Spleen (tissue), 11 donors: Measurements from ENCODE around the gene ERBB2. TPM values are rescaled to one million over a fixed set of nuclear protein-coding genes. Genes with fewer than 3 reads are reported as not detected.

Experiments
- DNase-seq: peaks from one replicate; pipeline ENCODE4 v3.0.0-alpha.2; 2020
- H3K27ac ChIP-seq, 8 donors: fragments of 200-600 bp; sonication (generic) in 7 of 8; 1 replicate in 4 of 8; 2 replicates in 4 of 8; pipeline versions ENCODE4 v1.5.0 to v1.8.0; 2016 to 2021; ENCODE audit warnings: inconsistent platforms in 4 of 8, mild to moderate bottlenecking in 4 of 8, moderate library complexity in 1 of 8
- H3K27me3 ChIP-seq, 7 donors: fragments of 200-600 bp; sonication (generic) in 6 of 7; replicated peaks in 1 of 7; 1 replicate in 4 of 7; 2 replicates in 3 of 7; pipeline versions ENCODE4 v1.5.0 to v1.8.0; 2016 to 2021; ENCODE audit warnings: inconsistent platforms in 3 of 7, mild to moderate bottlenecking in 1 of 7
- H3K36me3 ChIP-seq, 6 donors: fragments of 200-600 bp; sonication (generic) in 5 of 6; 1 replicate in 4 of 6; 2 replicates in 2 of 6; pipeline versions ENCODE4 v1.5.0 to v1.8.0; 2016 to 2021; ENCODE audit warnings: inconsistent platforms in 2 of 6
- H3K4me1 ChIP-seq, 6 donors: fragments of 200-600 bp; sonication (generic) in 5 of 6; 1 replicate in 3 of 6; 2 replicates in 3 of 6; pipeline versions ENCODE4 v1.5.0 to v1.8.0; 2016 to 2021; ENCODE audit warnings: inconsistent platforms in 3 of 6
- H3K4me3 ChIP-seq, 8 donors: fragments of 200-600 bp; sonication (generic) in 7 of 8; 1 replicate in 4 of 8; 2 replicates in 4 of 8; pipeline versions ENCODE4 v1.5.0 to v1.8.0; 2016 to 2021; ENCODE audit warnings: inconsistent platforms in 4 of 8, mild to moderate bottlenecking in 4 of 8, moderate library complexity in 2 of 8
- H3K9me3 ChIP-seq, 8 donors: fragments of 200-600 bp; sonication (generic) in 7 of 8; 1 replicate in 4 of 8; 2 replicates in 4 of 8; pipeline versions ENCODE4 v1.5.0 to v1.8.0; 2016 to 2021; ENCODE audit warnings: inconsistent platforms in 4 of 8
- POLR2A ChIP-seq, 3 donors: fragments of 450-650 bp; IDR thresholded peaks; one replicate each; pipeline ENCODE4 v1.5.1; 2017; ENCODE audit warnings: antibody characterized with exemption in 3 of 3, mild to moderate bottlenecking in 1 of 3
- POLR2AphosphoS5 ChIP-seq, 3 donors: sonication (generic); formaldehyde crosslinking; IDR thresholded peaks; one replicate each; pipeline ENCODE4 v1.5.1; 2017; ENCODE audit warnings: antibody characterized with exemption in 3 of 3
- WGBS, 5 donors: extraction: QIAGEN DNeasy Blood & Tissue Kit in 3 of 5; methylation state at CpG; one replicate each; pipeline versions ENCODE4 v1.1.5 to v1.1.7; 2013 to 2018; 5-methylcytosine and 5-hydroxymethylcytosine counted together
- intact Hi-C: fragments of 100-400 bp; cut with DNase I; formaldehyde crosslinking; loops from one replicate; pipeline ENCODE4 v1.15.0; 2023; ENCODE audit warnings: low total_unique reads
- polyA plus RNA-seq, 3 donors: library from polyadenylated mRNA; stranded (reverse); fragments of 200-250 nt; gene quantifications; one replicate each; pipeline ENCODE4 v1.2.1, GENCODE V29; 2013
- total RNA-seq, 7 donors: library from RNA; depleted of rRNA in 3 of 7; stranded (reverse); fragments of >200 nt in 3 of 7; fragmentation: NEBNext Ultra II Directional in 4 of 7; extraction: Animal tissue kit (Norgen Biotek cat#: 25700) in 4 of 7; gene quantifications; one replicate each; pipeline versions ENCODE4 v1.1.0 to v1.2.1, GENCODE V29; 2016 to 2021
- TF ChIP-seq, protein P1 (sequence below), 11 experiments: fragments of 200-600 bp in 7 of 11; fragments of 450-650 bp in 4 of 11; sonication (generic) in 4 of 11; IDR thresholded peaks in 8 of 11; conservative IDR thresholded peaks in 3 of 11; 1 replicate in 7 of 11; 2 replicates in 4 of 11; pipeline versions ENCODE4 v1.4.0 to v1.8.0; 2016 to 2021; ENCODE audit warnings: antibody characterized with exemption in 11 of 11, inconsistent platforms in 4 of 11, mild to moderate bottlenecking in 1 of 11
- donor health status: healthy with polysubstance abuse.
- donor health status: DM: no; HTN: no; CAD: no; lungs with moderate emphysema.
- donor health status: DM: no; HTN: no; CAD: no.
- donor health status: Bipolar disorder and iron deficiency.
- donor health status: healthy.
- donor health status: DM: no; HTN: no; CAD: no.
- donor health status: DM: yes; HTN: yes; CAD: no.

Gene ERBB2
- total and polyA plus RNA-seq, 10 donors: 3.4 to 15.9 (median 10.2) TPM

DNA sequence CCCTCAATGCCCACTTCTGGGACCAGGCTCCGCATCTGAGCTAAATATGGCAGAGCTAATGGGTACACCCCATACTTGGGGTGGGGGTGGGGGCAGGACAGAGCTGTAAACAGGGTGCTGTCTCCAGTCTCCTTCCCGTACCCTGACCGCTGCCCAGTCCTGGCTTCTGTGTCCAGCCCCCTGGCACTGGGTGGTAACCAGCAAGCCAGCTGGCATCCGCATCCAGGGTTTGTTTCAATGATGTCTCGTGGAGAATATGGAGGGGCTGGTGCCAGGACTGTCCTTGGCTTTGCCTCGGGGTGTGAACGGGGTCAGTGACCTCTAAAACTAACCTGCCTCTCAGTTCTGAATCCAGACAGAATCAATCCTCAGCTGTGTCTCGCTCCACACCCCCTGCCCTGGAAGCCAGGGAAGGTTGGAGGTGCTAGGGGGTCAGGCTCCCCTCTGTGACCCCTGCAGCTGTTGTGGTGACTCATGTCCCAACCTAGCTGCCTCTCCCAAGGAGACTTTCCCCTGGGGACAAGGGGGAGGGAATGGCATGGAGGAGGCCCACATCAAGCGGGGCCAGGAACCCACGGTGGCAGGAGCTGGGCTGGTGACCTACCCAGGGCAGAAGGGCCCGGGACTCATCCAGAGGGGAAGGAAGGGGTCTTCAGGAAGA lies 33.1 kb upstream of the ERBB2 start:
- whole genome bisulfite sequencing, 5 donors: 57 to 64% (median 64%) methylated on average over 11 of the region's 11 CpGs
- peak; percentile 61 for DNase-seq
- H3K36me3 ChIP-seq: peaks cover 0 to 26% (median 15%) of the 10 kb centered on the region in 6 donors
- TF ChIP-seq, protein P1, sequence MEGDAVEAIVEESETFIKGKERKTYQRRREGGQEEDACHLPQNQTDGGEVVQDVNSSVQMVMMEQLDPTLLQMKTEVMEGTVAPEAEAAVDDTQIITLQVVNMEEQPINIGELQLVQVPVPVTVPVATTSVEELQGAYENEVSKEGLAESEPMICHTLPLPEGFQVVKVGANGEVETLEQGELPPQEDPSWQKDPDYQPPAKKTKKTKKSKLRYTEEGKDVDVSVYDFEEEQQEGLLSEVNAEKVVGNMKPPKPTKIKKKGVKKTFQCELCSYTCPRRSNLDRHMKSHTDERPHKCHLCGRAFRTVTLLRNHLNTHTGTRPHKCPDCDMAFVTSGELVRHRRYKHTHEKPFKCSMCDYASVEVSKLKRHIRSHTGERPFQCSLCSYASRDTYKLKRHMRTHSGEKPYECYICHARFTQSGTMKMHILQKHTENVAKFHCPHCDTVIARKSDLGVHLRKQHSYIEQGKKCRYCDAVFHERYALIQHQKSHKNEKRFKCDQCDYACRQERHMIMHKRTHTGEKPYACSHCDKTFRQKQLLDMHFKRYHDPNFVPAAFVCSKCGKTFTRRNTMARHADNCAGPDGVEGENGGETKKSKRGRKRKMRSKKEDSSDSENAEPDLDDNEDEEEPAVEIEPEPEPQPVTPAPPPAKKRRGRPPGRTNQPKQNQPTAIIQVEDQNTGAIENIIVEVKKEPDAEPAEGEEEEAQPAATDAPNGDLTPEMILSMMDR (IDR thresholded peaks at IDR 0.05 in 8 of 11, conservative IDR thresholded peaks at IDR 0.05 in 3 of 11): no peak
- peak in 1 of 3 donors; percentile 26 for TF ChIP-seq POLR2AphosphoS5 (IDR thresholded peaks at IDR 0.05)
- H3K27ac ChIP-seq: no peak overlapping the region
- H3K27me3 ChIP-seq: peaks cover 4 to 71% (median 43%) of the 10 kb centered on the region in 7 donors
- no peaks in the 10 kb centered on the region for H3K9me3 ChIP-seq
- intact Hi-C loops: no loop called here
- peaks cover 0 to 65% (median 23%) of the 10 kb centered on the region in 6 donors for H3K4me1 ChIP-seq
- peak overlapping the region in 2 of 8 donors; percentile 41 to 72 for H3K4me3 ChIP-seq

DNA sequence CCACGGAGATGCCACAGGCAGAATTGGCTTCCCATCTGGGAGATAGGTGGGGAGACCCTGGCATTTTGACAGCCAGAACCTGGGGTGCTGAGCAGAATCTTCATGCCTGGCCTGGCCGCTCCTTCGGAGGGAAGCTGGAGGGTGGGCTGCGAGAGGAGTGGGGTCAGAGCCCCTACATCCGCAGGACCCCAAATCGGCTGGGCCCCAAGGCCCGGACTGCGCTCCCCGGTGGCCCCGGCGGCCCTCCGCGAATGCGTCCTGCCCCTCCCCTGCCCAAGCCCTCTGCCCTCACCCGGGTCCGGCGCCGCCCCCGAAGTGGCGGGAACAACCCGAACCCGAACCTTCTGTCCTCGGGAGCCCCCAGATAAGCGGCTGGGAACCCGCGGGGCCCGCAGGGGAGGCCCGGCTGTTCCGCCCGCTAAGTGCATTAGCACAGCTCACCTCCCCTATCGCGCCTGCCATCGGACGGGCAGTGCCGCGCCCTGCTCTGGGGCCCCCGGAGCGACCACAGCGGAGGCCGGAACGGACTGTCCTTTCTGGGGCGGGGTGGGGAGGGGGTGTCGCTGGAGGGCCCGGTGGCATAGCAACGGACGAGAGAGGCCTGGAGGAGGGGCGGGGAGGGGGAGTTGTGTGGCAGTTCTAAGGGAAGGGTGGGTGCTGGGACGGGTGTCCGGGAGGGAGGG lies 32.5 kb upstream of the ERBB2 start:
- peak overlapping the region in 4 of 8 donors; percentile 41 to 72 (median 48) for H3K4me3 ChIP-seq
- H3K36me3 ChIP-seq: peaks cover 0 to 19% (median 9%) of the 10 kb centered on the region in 6 donors
- peaks cover 4 to 78% (median 43%) of the 10 kb centered on the region in 7 donors for H3K27me3 ChIP-seq
- 6 to 9% (median 8%) methylated on average over 22 to 49 of the region's 49 CpGs for WGBS, 5 donors
- H3K4me1 ChIP-seq: peaks cover 0 to 64% (median 23%) of the 10 kb centered on the region in 6 donors
- TF ChIP-seq POLR2AphosphoS5 (IDR thresholded peaks at IDR 0.05) (peak in 1 of 3 donors; percentile 44), POLR2A (IDR thresholded peaks at IDR 0.05) (no peak)
- H3K9me3 ChIP-seq: no peaks in the 10 kb centered on the region
- no peak overlapping the region for H3K27ac ChIP-seq
- DNase-seq: peak; percentile 77
- intact Hi-C loops: no loop called here

DNA sequence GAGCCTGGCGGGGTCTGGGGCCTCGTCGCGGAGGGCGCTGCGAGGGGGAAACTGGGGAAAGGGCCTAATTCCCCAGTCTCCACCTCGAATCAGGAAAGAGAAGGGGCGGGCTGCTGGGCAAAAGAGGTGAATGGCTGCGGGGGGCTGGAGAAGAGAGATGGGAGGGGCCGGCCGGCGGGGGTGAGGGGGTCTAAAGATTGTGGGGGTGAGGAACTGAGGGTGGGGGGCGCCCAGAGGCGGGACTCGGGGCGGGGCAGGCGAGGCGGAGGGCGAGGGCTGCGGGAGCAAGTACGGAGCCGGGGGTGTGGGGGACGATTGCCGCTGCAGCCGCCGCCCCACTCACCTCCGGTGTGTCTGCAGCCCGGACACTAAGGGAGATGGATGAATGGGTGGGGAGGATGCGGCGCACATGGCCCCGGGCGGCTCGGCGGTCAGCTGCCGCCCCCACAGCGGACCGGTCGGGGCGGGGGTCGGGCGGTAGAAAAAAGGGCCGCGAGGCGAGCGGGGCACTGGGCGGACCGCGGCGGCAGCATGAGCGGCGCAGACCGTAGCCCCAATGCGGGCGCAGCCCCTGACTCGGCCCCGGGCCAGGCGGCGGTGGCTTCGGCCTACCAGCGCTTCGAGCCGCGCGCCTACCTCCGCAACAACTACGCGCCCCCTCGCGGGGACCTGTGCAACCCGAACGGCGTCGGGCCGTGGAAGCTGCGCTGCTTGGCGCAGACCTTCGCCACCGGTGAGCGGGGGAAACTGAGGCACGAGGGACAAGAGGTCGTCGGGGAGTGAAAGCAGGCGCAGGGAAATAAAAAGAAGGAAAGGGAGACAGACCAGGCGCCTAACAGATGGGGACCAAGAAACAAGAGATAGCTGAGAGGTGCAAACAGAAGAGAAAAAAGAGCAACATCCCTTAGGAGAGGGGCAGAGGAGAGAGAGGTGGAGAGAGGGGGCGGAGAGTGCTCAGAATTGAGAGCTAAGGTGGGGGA lies 31.6 kb upstream of the ERBB2 start, which contains the start of gene PNMT:
TSS of gene PNMT (plus strand) at position 509 of the 980 bp plus-strand sequence. CDS start at position 532, 23 bp downstream.
- TF ChIP-seq, protein P1 (IDR thresholded peaks at IDR 0.05 in 8 of 11, conservative IDR thresholded peaks at IDR 0.05 in 3 of 11): peak; percentile 45 to 79 (median 65)
- TF ChIP-seq POLR2A (IDR thresholded peaks at IDR 0.05) (no peak), POLR2AphosphoS5 (IDR thresholded peaks at IDR 0.05) (peak; percentile 46 to 76 (median 47))
- peaks cover 0 to 56% (median 23%) of the 10 kb centered on the region in 6 donors for H3K4me1 ChIP-seq

More for the DNA sequence above, 31.6 kb upstream of the ERBB2 start, which contains the start of gene PNMT:
- intact Hi-C loops: no loop called here
- peak within 1 kb of the TSS in 1 of 8 donors; percentile 7 for H3K27ac ChIP-seq
- WGBS, 5 donors: 1 to 2% (median 2%) methylated on average over 64 to 85 of the region's 85 CpGs
- peaks cover 4 to 78% (median 43%) of the 10 kb centered on the region in 7 donors for H3K27me3 ChIP-seq
- H3K36me3 ChIP-seq: peaks cover 0 to 11% (median 1%) of the 10 kb centered on the region in 6 donors
- no peaks in the 10 kb centered on the region for H3K9me3 ChIP-seq
- H3K4me3 ChIP-seq: peak within 1 kb of the TSS; percentile 13 to 72 (median 42)
- DNase-seq: peak; percentile 93
